Hematopoietic multipotent progenitor cell treated with erythropoietin and hydrocortisone succinate and interleukin-3 and kit ligand, for 6 days (in vitro differentiated cells): Measurements from ENCODE around the gene PRRX2.
"Not testable (repeated sequence)": the region's sequence is repeated elsewhere in the genome, so short reads cannot be mapped to it uniquely, and the experiment has no call there.

ENCODE experiments used
- DNase-seq: peaks from one replicate; pipeline ENCODE4 v3.0.0-alpha.2; 2015

PRRX2 gene

GRCh38 chr9:129665389-129665775 is at the start of gene PRRX2:
TSS of gene PRRX2 (plus strand) at chr9:129665647. CDS start at chr9:129665868, 221 bp downstream.
- DNase-seq: peak; percentile 49

GRCh38 chr9:129617167-129617566 is 48.3 kb upstream of the PRRX2 start:
- DNase-seq: no peak

GRCh38 chr9:129619787-129620668 is 45.4 kb upstream of the PRRX2 start:
- peak; percentile 59 for DNase-seq

- no peak for DNase-seq
Measured at GRCh38 chr9:129620669-129621295, 44.7 kb upstream of the PRRX2 start, which contains the start of gene C9orf50. TSS of gene C9orf50 (minus strand) at chr9:129621101. CDS start at chr9:129620574, 527 bp downstream.

GRCh38 chr9:129623331-129623730 is 42.1 kb upstream of the PRRX2 start:
- DNase-seq: no peak

- peak; percentile 87 for DNase-seq
Measured at GRCh38 chr9:129624168-129624759, 41.2 kb upstream of the PRRX2 start.

GRCh38 chr9:129624947-129625346 is 40.5 kb upstream of the PRRX2 start:
- peak; percentile 80 for DNase-seq

GRCh38 chr9:129626079-129626624 is 39.3 kb upstream of the PRRX2 start, which contains the start of gene NTMT1:
TSS of gene NTMT1 (plus strand) at chr9:129626163. CDS start at chr9:129632704, 6,541 bp downstream.
- peak; percentile 91 for DNase-seq

GRCh38 chr9:129626625-129627284 is 38.7 kb upstream of the PRRX2 start:
- DNase-seq: peak; percentile 61

GRCh38 chr9:129627556-129628440 is 37.6 kb upstream of the PRRX2 start:
- DNase-seq: no peak

GRCh38 chr9:129628709-129629108 is 36.7 kb upstream of the PRRX2 start:
- DNase-seq: no peak

GRCh38 chr9:129629251-129629820 is 36.1 kb upstream of the PRRX2 start:
- DNase-seq: no peak

GRCh38 chr9:129630967-129631673 is 34.3 kb upstream of the PRRX2 start:
- DNase-seq: no peak

GRCh38 chr9:129631674-129632129 is 33.7 kb upstream of the PRRX2 start:
- DNase-seq: no peak

GRCh38 chr9:129632460-129632859 is 33.0 kb upstream of the PRRX2 start:
- DNase-seq: no peak

GRCh38 chr9:129633207-129633606 is 32.2 kb upstream of the PRRX2 start:
- no peak for DNase-seq

GRCh38 chr9:129633848-129634247 is 31.6 kb upstream of the PRRX2 start:
- no peak for DNase-seq

- DNase-seq: no peak
Measured at GRCh38 chr9:129635099-129636065, 30.1 kb upstream of the PRRX2 start.

- not testable (repeated sequence) for DNase-seq
Measured at GRCh38 chr9:129636343-129636742, 29.1 kb upstream of the PRRX2 start.
